K562 (cell line): ENCODE results near the gene DPAGT1. TPM values are rescaled to one million over a fixed set of nuclear protein-coding genes. Genes with fewer than 3 reads are reported as not detected.

Experiments
- ATF1 ChIP-seq, 2 experiments: fragments of 450-650 bp in 1 of 2; IDR thresholded peaks; 2 replicates each; pipeline ENCODE4 v1.6.1; 2016; ENCODE audit warnings: missing compliant biosample characterization in 1 of 2, missing genetic modification characterization in 1 of 2
- BCOR ChIP-seq: fragments of 450-650 bp; IDR thresholded peaks from 2 replicates; pipeline ENCODE4 v1.6.1; 2016
- E2F6 ChIP-seq, 2 experiments: IDR thresholded peaks; 2 replicates each; pipeline ENCODE4 v1.6.1; 2011; ENCODE audit warnings: borderline replicate concordance in 1 of 2, control low read depth in 1 of 2, low read depth in 1 of 2, low read length in 1 of 2, mild to moderate bottlenecking in 1 of 2, mixed read lengths in 1 of 2, moderate library complexity in 1 of 2; ENCODE audit not compliant: insufficient read depth in 1 of 2, insufficient read length in 1 of 2, poor library complexity in 1 of 2, severe bottlenecking in 1 of 2; ENCODE audit errors: extremely low read depth in 1 of 2
- FOXA3 ChIP-seq, 2 experiments: fragments of 450-650 bp in 1 of 2; sonication (generic) in 1 of 2; formaldehyde crosslinking; IDR thresholded peaks in 1 of 2; conservative IDR thresholded peaks in 1 of 2; 2 replicates each; pipeline versions ENCODE4 v1.4.0 to v1.8.0; 2020 to 2022; ENCODE audit warnings: mild to moderate bottlenecking in 2 of 2, missing genetic modification reagents in 1 of 2
- KLF13 ChIP-seq: fragments of 450-650 bp; IDR thresholded peaks from 2 replicates; pipeline ENCODE4 v1.6.1; 2016; ENCODE audit warnings: missing genetic modification characterization, low read depth, mild to moderate bottlenecking, missing compliant biosample characterization, moderate library complexity, borderline replicate concordance
- MAFK ChIP-seq: IDR thresholded peaks from 2 replicates; pipeline ENCODE4 v1.6.1; 2011; ENCODE audit warnings: low read length, improper control_type of control experiment
- PTRF ChIP-seq: fragments of 450-650 bp; IDR thresholded peaks from 2 replicates; pipeline ENCODE4 v1.6.1; 2016; ENCODE audit warnings: mild to moderate bottlenecking, missing genetic modification characterization, missing compliant biosample characterization
- RB1 ChIP-seq: fragments of 450-650 bp; IDR thresholded peaks from 2 replicates; pipeline ENCODE4 v1.6.1; 2017; ENCODE audit warnings: low read depth, mild to moderate bottlenecking
- RREB1 ChIP-seq: fragments of 250-450 bp; sonication (Bioruptor Pico); IDR thresholded peaks from 2 replicates; pipeline ENCODE4 v1.4.0; 2020
- SMARCB1 ChIP-seq: IDR thresholded peaks from 2 replicates; pipeline ENCODE4 v1.6.1; 2011; ENCODE audit warnings: improper control_type of control experiment, low read depth; ENCODE audit not compliant: insufficient read length
- SPI1 ChIP-seq: IDR thresholded peaks from 2 replicates; pipeline ENCODE4 v1.6.1; 2011; ENCODE audit warnings: low read depth, low read length, control low read depth, borderline replicate concordance
- SUPT5H ChIP-seq: fragments of 450-650 bp; IDR thresholded peaks from 2 replicates; pipeline ENCODE4 v1.6.1; 2016
- ZNF263 ChIP-seq: sonication (generic); formaldehyde crosslinking; IDR thresholded peaks from 2 replicates; pipeline ENCODE4 v1.8.0; 2022; ENCODE audit warnings: mild to moderate bottlenecking, missing genetic modification reagents, borderline replicate concordance
- polyA plus RNA-seq, 8 experiments: library from polyadenylated mRNA; depleted of rRNA in 4 of 8; stranded (reverse) in 5 of 8; unstranded in 3 of 8; fragments of >200 nt; fragmentation: Nextera tagmentation in 2 of 8; fragmentation: Illumina TruSeq in 1 of 8; extraction: Ambion mirVana in 2 of 8; extraction: Trizol in 1 of 8; gene quantifications; 2 replicates each; pipeline versions ENCODE4 v1.2.1 to v1.2.3, GENCODE V29; 2011 to 2014; ENCODE audit warnings: inconsistent platforms in 1 of 8, missing spikeins in 1 of 8
- total RNA-seq, 7 experiments: library from RNA; depleted of rRNA in 6 of 7; stranded (reverse); fragments of >200 nt in 6 of 7; fragmentation: Illumina TruSeq in 2 of 7; extraction: Trizol in 2 of 7; gene quantifications; 2 replicates each; pipeline versions ENCODE4 v1.2.1 to v1.2.3, GENCODE V29; 2011 to 2021; ENCODE audit warnings: low replicate concordance in 1 of 7
- TF ChIP-seq, protein P1 (sequence below): sonication (generic); formaldehyde crosslinking; IDR thresholded peaks from 2 replicates; pipeline ENCODE4 v1.8.0; 2022; ENCODE audit warnings: mild to moderate bottlenecking, missing genetic modification reagents

The DPAGT1 gene
- total and polyA plus RNA-seq, 9 of the 15 experiments (the other 6 are each of a cell fraction or from before 2014, with no cell fraction given): 29.9 to 135 (median 85.0) TPM

DNA sequence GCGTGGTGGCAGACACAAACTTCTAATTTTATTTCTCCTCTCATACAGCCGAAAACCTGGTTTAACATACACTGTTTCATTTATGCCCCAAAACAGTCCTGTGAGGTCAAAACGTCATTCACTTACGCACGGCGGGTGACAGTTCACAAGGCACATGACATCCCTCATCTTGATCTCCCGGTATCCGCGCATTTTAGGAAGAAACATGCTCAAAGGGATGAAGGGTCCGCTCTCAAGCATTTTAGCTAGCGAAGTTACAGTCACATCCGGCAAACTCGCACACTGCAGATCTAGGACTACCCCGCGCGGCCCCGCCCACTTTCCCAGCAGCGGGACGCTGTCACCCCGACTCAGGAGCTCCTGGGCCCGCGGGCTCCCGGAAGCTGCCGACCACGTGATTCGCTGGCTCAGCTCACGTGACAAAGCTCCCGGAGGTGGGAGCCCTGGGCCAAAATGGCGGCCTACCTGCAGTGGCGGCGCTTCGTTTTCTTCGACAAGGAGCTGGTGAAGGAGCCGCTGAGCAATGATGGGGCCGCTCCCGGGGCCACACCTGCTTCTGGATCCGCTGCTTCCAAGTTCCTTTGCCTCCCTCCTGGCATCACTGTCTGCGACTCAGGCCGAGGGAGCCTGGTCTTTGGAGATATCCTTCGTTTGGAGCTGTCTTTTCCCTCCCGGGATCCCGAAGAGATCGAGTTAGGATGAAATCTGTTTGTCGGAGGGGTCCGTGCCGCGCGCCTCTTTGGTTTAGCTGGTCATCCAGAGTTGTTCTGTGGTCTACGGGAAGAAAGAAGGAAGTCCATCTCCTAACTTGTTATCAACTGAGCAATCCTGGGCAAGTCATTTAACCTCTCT is 34.1 kb downstream of the DPAGT1 start, which contains the start of gene VPS11 (continued):
- 0 out of 2 replicates have a peak, but pooled peaks have one; percentile 8 for TF ChIP-seq RREB1 (CRISPR knock-in tag)
- TF ChIP-seq BCOR: no peak
- TF ChIP-seq SMARCB1: no peak
- TF ChIP-seq SPI1: peak; percentile 59; the same call in 1 of the 2 replicates
- TF ChIP-seq SUPT5H: peak; percentile 63
- TF ChIP-seq ATF1 (CRISPR knock-in tag; IDR thresholded peaks at IDR 0.05): no peak
- peak; percentile 83 for TF ChIP-seq ATF1 (tag; IDR thresholded peaks at IDR 0.05)
- TF ChIP-seq KLF13 (tag): peak; percentile 98
- TF ChIP-seq MAFK: 0 out of 2 replicates have a peak, but pooled peaks have one; percentile 16
- no peak for TF ChIP-seq PTRF
- TF ChIP-seq RB1: peak; percentile 86; the same call in 1 of the 2 replicates
- no peak for TF ChIP-seq FOXA3 (CRISPR knock-in tag; conservative IDR thresholded peaks at IDR 0.05 in 1 of 2, IDR thresholded peaks at IDR 0.05 in 1 of 2)
- peak; percentile 47 to 88 for TF ChIP-seq E2F6 (IDR thresholded peaks at IDR 0.05; ENCODE audit: borderline replicate concordance in 1 of 2, extremely low read depth in 1 of 2, insufficient read depth in 1 of 2, insufficient read length in 1 of 2, low read depth in 1 of 2, low read length in 1 of 2, poor library complexity in 1 of 2, severe bottlenecking in 1 of 2)
- TF ChIP-seq, protein P1, sequence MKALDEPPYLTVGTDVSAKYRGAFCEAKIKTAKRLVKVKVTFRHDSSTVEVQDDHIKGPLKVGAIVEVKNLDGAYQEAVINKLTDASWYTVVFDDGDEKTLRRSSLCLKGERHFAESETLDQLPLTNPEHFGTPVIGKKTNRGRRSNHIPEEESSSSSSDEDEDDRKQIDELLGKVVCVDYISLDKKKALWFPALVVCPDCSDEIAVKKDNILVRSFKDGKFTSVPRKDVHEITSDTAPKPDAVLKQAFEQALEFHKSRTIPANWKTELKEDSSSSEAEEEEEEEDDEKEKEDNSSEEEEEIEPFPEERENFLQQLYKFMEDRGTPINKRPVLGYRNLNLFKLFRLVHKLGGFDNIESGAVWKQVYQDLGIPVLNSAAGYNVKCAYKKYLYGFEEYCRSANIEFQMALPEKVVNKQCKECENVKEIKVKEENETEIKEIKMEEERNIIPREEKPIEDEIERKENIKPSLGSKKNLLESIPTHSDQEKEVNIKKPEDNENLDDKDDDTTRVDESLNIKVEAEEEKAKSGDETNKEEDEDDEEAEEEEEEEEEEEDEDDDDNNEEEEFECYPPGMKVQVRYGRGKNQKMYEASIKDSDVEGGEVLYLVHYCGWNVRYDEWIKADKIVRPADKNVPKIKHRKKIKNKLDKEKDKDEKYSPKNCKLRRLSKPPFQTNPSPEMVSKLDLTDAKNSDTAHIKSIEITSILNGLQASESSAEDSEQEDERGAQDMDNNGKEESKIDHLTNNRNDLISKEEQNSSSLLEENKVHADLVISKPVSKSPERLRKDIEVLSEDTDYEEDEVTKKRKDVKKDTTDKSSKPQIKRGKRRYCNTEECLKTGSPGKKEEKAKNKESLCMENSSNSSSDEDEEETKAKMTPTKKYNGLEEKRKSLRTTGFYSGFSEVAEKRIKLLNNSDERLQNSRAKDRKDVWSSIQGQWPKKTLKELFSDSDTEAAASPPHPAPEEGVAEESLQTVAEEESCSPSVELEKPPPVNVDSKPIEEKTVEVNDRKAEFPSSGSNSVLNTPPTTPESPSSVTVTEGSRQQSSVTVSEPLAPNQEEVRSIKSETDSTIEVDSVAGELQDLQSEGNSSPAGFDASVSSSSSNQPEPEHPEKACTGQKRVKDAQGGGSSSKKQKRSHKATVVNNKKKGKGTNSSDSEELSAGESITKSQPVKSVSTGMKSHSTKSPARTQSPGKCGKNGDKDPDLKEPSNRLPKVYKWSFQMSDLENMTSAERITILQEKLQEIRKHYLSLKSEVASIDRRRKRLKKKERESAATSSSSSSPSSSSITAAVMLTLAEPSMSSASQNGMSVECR (CRISPR knock-in tag): peak; percentile 89
- peak; percentile 24; the same call in 1 of the 2 replicates for TF ChIP-seq ZNF263 (CRISPR knock-in tag)
